HEK293T (cell line): ENCODE results near the gene COIL.

Experiments
- BHLHE40 ChIP-seq: fragments of 450-650 bp; IDR thresholded peaks from 2 replicates; pipeline ENCODE4 v1.6.1; 2016; ENCODE audit warnings: mild to moderate bottlenecking, moderate library complexity, borderline replicate concordance
- FOXM1 ChIP-seq: fragments of 450-650 bp; IDR thresholded peaks from 2 replicates; pipeline ENCODE4 v1.6.1; 2017; ENCODE audit warnings: mild to moderate bottlenecking, borderline replicate concordance
- L3MBTL2 ChIP-seq: fragments of 450-650 bp; conservative IDR thresholded peaks from 2 replicates; pipeline ENCODE4 v1.6.1; 2016; ENCODE audit warnings: mild to moderate bottlenecking
- SP1 ChIP-seq: fragments of 450-650 bp; IDR thresholded peaks from 2 replicates; pipeline ENCODE4 v1.6.1; 2017
- SUZ12 ChIP-seq: fragments of 450-650 bp; IDR thresholded peaks from 2 replicates; pipeline ENCODE4 v1.6.1; 2016; ENCODE audit warnings: mild to moderate bottlenecking
- TARDBP ChIP-seq: fragments of 450-650 bp; IDR thresholded peaks from 2 replicates; pipeline ENCODE4 v1.6.1; 2016
- TF ChIP-seq, protein P1 (sequence below): fragments of 450-650 bp; IDR thresholded peaks from 2 replicates; pipeline ENCODE4 v1.6.1; 2016

DNA sequence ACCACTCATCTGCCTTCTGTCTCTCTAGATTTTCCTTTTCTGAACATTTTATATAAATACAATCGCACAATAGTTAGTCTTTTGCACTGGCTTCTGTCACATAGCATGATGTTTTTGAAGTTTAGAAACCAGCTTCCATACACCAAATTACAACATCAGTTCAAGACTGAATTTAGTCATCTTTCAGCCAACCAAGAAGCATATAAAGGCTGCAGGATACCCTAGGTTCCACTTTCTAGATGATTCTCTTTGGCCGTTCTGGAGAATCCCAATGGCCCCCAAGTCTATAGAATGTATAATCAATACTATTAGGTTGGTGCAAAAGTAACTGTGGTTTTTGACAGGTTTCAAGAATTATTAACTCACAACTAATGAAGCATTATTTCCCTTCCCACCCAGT lies 36.5 kb upstream of the COIL start:
- TF ChIP-seq SUZ12 (no peak), BHLHE40 (no peak), TARDBP (no peak), L3MBTL2 (no peak), SP1 (no peak), FOXM1 (no peak)
- TF ChIP-seq, protein P1, sequence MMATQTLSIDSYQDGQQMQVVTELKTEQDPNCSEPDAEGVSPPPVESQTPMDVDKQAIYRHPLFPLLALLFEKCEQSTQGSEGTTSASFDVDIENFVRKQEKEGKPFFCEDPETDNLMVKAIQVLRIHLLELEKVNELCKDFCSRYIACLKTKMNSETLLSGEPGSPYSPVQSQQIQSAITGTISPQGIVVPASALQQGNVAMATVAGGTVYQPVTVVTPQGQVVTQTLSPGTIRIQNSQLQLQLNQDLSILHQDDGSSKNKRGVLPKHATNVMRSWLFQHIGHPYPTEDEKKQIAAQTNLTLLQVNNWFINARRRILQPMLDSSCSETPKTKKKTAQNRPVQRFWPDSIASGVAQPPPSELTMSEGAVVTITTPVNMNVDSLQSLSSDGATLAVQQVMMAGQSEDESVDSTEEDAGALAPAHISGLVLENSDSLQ, result no peak
